KBM-7 (cell line): ENCODE results near the gene SLC47A2.

ENCODE experiments used
- DNase-seq: peaks from one replicate; pipeline ENCODE4 v3.0.0-alpha.2; 2015
- in situ Hi-C: fragments of 300-500 bp; cut with MboI; formaldehyde crosslinking; loops from 2 replicates; pipeline ENCODE4 v1.14.3; 2020; ENCODE audit warnings: low sequenced_read_pairs, low pct_unique_long_range_greater_than_20kb, mixed read lengths

The SLC47A2 gene

GRCh38 chr17:19654342-19654886, 62.0 kb downstream of the SLC47A2 start:
- no peak for DNase-seq
- in situ Hi-C loops = no loop called here

DNA sequence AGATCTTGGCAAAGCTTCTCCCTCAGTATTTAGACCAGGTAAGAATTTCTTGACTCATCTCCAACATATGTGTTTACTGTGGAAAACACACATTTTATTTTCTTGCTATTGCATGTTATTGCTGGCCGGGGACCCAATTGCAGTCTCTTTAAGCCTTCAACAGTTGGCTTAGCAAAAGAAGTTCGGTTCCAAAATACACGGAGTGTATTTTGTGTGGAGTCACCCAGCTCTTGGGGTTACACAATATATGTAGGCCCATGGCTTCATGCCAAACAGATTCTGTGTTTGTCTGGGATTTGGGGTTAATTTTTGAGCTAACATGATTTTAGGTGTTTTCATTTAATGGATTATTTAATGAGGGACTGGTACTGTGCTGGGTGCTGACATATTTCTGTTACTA, 63.8 kb downstream of the SLC47A2 start:
- DNase-seq = no peak
- in situ Hi-C loops = no loop called here

DNA sequence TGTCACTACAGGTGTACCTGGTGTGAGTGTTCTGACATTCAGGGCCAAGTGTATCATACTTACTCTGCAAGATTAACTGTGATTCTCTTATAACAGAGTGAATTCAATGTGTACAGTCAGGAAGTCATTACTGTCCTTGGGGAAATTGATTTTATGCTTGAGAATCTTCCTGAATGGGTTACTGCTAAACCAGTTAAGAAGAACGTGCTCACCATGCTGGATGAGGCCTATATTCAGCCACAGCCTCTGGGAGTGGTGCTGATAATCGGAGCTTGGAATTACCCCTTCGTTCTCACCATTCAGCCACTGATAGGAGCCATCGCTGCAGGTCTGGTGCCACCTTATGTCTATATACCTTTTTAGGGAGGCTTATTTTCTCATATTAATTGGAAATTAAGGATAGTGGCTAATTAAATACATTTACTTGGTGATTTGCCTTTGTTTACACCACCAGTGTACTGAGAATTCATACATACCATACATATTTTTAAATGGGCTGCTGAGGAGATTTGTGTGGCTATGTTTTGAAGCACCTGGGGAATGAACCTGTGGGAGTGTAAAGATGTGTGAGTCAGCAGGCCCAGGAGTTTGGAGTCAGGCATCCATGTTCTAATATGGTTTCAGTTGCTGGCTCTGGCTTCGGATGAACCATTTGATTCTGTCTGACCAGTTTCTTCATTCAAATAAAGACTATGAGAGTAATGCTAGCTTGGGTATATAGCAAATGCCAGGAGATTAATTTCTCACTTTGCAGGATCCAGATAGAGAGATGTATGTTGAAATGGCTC, 64.7 kb downstream of the SLC47A2 start:
- in situ Hi-C loops = no loop called here
- no peak for DNase-seq

DNA sequence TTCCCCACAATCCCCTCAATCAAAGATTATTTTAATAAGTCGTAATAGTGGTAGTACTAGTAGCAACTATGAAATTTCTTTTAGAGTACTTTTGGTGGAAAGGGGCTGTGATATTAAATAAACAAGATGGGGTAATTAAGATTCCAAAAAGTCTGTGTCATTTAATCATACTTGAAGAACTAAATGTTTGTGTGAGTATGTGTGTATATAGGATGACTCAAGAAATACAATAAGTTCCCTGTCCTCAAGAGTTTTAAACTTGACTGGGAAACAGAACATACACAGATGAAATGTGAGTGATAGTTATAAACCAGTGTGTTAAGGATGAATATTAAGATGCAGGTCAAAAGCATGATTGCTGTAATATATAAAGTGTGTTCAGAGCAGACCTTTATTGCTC, 65.6 kb downstream of the SLC47A2 start:
- in situ Hi-C loops = no loop called here
- DNase-seq = no peak

DNA sequence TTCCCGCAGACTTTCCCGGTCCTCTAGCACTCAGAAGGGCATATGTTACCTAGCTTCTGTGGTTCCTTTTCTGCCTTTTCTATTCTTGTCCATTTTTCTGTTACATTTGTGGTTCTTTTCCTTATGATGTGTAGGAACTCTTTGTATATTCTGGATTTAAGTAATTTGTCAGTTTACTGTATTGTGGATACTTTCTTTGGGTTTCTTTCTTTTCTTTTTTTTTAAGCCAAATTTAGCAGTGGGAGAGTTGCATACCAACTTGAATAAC, 67.2 kb downstream of the SLC47A2 start:
- DNase-seq = no peak
- in situ Hi-C loops = no loop called here

GRCh38 chr17:19648475-19649273, 67.7 kb downstream of the SLC47A2 start, which contains the start of gene ALDH3A2:
Gene ALDH3A2, plus strand, starts transcription at chr17:19648751. Its CDS starts 221 bp downstream, at chr17:19648972.
- DNase-seq = peak; percentile 95
- in situ Hi-C loops = no loop called here

- in situ Hi-C loops = no loop called here
- peak; percentile 76 for DNase-seq
Measured at GRCh38 chr17:19647697-19648474, 68.5 kb downstream of the SLC47A2 start.

DNA sequence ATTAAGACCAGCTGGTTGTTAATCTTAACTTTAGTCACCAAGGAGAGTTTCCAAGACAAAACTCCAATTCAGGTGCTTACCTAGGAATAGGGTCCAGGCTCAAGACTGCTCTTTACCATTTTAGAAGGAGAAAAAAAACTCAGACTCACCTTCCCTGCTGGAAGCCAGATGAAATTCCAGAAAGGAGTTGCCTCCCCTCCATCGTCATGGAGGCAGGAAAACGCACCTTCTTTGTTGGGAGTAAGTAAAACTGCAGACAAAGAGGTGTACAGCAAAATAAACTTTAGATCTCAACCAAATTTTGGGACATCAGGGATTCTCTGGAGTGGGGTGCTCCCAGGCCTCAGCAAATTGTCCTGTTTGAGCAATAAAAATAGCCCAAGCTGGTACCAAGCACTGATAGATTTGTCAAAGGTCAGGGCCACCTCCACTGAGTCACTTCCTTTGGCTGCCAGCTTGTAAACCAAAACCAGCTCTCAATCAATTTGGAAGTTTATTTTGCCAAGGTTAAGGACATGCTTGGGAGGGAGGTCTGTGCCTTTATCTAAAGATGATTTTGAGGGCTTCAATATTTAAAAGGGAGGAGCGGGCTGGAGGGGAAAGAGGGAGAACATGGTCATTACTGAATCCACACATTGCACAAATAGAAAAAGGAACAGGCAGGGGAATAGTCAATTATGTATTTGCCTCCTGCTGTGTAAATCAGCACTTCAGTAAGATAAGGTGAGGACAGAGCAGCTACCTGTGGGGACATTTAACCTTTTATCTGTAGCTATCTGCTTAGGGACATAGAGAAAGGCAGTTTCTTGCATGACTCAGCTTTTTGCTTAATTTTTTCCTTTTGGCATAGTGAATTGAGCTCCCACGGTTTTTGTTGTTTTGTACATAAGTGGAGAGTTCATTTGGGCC, 69.3 kb downstream of the SLC47A2 start:
- peak; percentile 20 for DNase-seq
- in situ Hi-C loops = no loop called here

DNA sequence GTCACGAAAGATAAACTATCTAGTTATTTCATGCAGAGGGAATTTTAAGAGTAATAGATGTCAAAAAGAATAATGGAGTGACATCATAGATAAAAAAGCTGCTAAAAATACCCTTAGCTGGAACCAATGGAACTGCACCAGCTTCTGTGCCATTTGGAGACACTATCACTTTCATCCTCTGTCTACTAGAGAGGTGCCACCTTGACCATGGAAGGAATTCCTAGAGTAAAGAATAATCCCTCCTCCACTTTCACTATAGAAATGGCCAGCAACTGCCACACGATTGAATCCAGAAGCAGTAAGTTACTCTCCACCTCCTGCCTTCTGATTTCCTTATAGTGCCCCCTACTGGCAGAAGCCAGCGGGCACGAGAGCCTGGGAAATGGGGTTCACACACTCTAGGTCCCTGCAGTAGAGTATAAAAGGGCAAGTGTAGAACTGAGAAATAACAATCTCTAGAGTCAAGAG, 70.6 kb downstream of the SLC47A2 start:
- in situ Hi-C loops = no loop called here
- DNase-seq = peak; percentile 75

GRCh38 chr17:19644493-19645210, 71.7 kb downstream of the SLC47A2 start:
- in situ Hi-C loops = no loop called here
- no peak for DNase-seq

- DNase-seq = no peak
- in situ Hi-C loops = no loop called here
Measured at GRCh38 chr17:19642373-19642893, 74.0 kb downstream of the SLC47A2 start.

DNA sequence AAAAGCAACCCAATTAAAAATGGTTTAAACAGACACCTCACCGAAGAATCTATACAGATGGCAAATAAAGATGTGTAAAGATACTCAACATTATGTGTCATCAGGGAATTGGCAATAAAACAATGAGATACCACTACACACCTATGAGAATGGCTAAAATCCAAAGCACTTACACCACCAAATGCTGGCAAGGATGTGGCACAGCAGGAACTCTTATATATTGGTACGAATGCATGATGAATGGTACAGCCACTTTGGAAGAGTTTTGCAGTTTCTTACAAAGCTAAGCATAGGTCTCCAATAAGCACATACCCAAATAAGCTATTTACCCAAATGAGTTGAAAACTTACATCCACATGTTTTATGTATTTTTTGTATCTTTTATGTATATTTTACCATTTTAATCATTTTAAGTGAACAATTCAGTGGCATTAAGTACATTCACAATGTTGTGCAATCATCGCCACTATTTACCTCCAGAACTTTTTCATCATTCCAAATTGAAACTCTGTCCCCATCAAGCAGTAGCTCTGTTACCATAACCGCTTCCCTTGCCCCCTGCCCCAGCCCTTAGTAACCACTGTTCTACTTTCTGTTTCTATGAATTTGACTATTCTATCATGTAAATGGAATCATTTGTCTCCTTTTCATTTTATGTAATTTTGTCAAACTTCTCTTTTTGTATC, 74.6 kb downstream of the SLC47A2 start:
- in situ Hi-C loops = no loop called here
- DNase-seq = no peak

GRCh38 chr17:19631905-19632304, 84.5 kb downstream of the SLC47A2 start:
- in situ Hi-C loops = no loop called here
- DNase-seq = no peak

- DNase-seq = no peak
- in situ Hi-C loops = no loop called here
Measured at GRCh38 chr17:19630661-19631060, 85.7 kb downstream of the SLC47A2 start.

GRCh38 chr17:19630035-19630434, 86.3 kb downstream of the SLC47A2 start:
- in situ Hi-C loops = no loop called here
- no peak for DNase-seq

GRCh38 chr17:19629449-19629848, 86.9 kb downstream of the SLC47A2 start:
- in situ Hi-C loops = no loop called here
- DNase-seq = no peak
